Measurements from ENCODE around the gene ADAD2. TPM values are rescaled to one million over a fixed set of nuclear protein-coding genes. Genes with fewer than 3 reads are reported as not detected.

Gene ADAD2
- total RNA-seq, 3 donors from 2014 or later = 0.14 to 0.41 (median 0.26) TPM

DNA sequence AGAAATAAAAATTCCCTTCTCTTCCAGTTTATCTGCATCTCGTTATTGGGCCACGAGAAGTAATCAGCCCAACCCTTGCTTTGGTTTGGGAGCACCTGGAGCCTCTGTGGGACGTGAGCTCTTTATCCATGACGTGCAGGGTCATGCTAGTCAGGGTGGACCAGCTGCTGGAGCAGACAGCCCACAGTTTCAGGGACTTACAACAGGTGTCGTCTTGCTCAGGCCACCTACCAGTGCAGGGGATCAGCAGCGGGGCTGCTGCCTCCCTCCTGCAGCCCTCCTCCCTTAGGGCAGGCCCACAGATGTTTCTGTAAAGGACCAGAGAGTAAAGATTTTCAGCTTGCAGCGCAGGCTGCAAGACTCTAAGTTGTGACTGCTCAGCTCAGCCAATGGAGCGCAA lies 16.9 kb downstream of the ADAD2 start:
- no peak for ATAC-seq
- intact Hi-C loops (cut with DNase I, micrococcal nuclease) = no loop called here
- TF ChIP-seq, protein P1, sequence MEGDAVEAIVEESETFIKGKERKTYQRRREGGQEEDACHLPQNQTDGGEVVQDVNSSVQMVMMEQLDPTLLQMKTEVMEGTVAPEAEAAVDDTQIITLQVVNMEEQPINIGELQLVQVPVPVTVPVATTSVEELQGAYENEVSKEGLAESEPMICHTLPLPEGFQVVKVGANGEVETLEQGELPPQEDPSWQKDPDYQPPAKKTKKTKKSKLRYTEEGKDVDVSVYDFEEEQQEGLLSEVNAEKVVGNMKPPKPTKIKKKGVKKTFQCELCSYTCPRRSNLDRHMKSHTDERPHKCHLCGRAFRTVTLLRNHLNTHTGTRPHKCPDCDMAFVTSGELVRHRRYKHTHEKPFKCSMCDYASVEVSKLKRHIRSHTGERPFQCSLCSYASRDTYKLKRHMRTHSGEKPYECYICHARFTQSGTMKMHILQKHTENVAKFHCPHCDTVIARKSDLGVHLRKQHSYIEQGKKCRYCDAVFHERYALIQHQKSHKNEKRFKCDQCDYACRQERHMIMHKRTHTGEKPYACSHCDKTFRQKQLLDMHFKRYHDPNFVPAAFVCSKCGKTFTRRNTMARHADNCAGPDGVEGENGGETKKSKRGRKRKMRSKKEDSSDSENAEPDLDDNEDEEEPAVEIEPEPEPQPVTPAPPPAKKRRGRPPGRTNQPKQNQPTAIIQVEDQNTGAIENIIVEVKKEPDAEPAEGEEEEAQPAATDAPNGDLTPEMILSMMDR (IDR thresholded peaks at IDR 0.05) = no peak

DNA sequence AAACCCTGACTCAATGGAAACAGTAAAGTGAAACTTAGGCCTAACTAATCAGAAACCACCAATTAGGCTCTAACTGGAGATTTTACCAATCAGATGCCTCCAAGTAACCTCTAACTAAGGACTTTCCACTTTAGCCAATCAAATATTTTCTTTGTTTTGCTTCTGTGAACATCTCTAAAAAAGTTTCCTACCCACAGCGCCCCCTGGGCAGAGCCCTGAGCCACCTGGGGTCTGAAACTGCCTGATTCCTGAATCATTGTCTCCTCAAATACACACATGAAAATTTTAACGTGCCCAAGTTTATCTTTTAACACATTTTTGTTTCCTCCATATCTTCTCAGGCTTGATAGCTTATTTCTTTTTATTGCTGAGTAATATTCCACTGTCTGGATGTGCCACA lies 19.0 kb downstream of the ADAD2 start:
- intact Hi-C loops (cut with DNase I, micrococcal nuclease) = no loop called here
- TF ChIP-seq, protein P1 (IDR thresholded peaks at IDR 0.05) = no peak
- no peak for ATAC-seq
- no peak for DNase-seq
- no peaks in the 10 kb centered on the region for H3K4me1 ChIP-seq (ENCODE audit: low read depth)
- no peaks in the 10 kb centered on the region for H3K9me3 ChIP-seq
- H3K4me3 ChIP-seq = no peak overlapping the region
- no peaks in the 10 kb centered on the region for H3K36me3 ChIP-seq (ENCODE audit: low read depth)

More for the DNA sequence above, 16.9 kb downstream of the ADAD2 start:
- DNase-seq = no peak
- Histone ChIP-seq H3K4me3 (no peak overlapping the region), H3K36me3 (ENCODE audit: low read depth) (no peaks in the 10 kb centered on the region), H3K9me3 (no peaks in the 10 kb centered on the region), H3K4me1 (ENCODE audit: low read depth) (no peaks in the 10 kb centered on the region)

DNA sequence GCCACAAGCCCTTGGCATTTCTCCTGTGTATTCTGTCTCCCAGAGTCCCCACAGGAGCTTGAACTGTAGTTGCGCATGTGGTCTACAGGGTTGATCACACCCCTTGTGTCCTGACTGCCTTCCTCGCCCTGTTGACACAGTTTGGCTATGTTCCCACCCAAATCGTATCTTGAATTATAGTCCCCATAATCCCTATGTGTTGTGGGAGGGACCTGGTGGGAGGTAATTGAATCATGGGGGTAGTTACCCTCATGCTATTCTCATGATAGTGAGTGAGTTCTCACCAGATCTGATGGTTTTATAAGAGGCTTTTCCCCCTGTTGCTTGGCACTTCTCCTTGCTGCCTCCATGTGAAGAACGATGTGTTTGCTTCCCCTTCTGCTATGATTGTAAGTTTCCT lies 21.2 kb downstream of the ADAD2 start:
- intact Hi-C loops (cut with DNase I, micrococcal nuclease) = no loop called here
- Histone ChIP-seq H3K9me3 (no peaks in the 10 kb centered on the region), H3K4me3 (no peak overlapping the region), H3K36me3 (ENCODE audit: low read depth) (no peaks in the 10 kb centered on the region), H3K4me1 (ENCODE audit: low read depth) (no peaks in the 10 kb centered on the region)
- no peak for ATAC-seq
- DNase-seq = no peak
- TF ChIP-seq, protein P1 (IDR thresholded peaks at IDR 0.05) = no peak

DNA sequence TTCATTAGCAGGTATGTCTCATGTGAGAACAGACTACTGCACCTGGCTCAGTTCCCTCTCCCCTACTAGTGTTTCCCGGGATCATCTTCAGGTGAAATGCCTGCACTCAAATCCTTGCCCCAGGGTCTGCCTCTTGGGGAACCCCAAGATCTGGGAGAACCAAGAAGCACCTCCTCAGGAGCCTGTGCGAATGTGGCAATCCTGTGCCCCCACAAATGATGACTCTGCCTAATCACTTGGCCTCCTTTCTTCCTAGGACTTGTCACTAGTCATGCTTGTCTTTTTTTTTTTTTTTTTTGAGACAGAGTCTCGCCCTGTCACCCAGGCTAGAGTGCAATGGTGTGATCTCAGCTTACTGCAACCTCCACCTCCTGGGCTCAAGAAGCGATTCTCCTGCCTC lies 21.7 kb downstream of the ADAD2 start:
- intact Hi-C loops (cut with DNase I, micrococcal nuclease) = no loop called here
- no peak overlapping the region for H3K4me3 ChIP-seq
- ATAC-seq = no peak
- H3K36me3 ChIP-seq (ENCODE audit: low read depth) = no peaks in the 10 kb centered on the region
- TF ChIP-seq, protein P1 (IDR thresholded peaks at IDR 0.05) = no peak
- H3K9me3 ChIP-seq = no peaks in the 10 kb centered on the region
- no peak for DNase-seq
- H3K4me1 ChIP-seq (ENCODE audit: low read depth) = no peaks in the 10 kb centered on the region

DNA sequence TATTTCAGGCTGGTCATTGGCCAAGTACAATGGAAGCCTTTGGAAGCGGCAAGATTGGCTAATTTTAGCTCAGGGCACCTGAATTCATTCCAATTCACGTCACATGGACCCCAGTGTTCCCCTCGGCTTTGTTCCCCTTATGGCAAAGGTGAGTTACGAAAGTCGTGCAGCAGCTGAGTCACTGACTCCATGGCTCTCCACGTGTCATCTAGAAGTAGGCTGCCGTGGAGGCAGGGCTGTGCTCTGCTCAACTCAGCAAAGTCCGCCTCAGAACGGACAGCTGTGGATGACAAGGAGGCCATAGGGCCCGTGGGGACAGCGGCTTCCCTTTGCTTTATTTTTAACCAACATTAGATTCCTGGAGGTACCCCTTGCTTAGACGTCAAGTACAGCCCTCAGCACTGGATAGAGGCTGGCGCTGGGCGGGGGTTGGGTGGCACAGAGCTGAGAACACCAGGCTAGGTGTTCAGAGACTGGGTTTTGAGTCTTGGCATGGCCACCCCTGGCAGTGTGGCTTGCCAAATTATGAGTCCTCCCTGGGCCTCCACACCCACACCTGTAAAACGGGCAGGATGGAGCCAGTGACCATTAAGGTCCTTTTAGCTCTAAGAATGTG lies 23.6 kb downstream of the ADAD2 start:
- no peaks in the 10 kb centered on the region for H3K36me3 ChIP-seq (ENCODE audit: low read depth)
- intact Hi-C loops (cut with DNase I, micrococcal nuclease) = no loop called here
- no peak for ATAC-seq

More for the DNA sequence above, 23.6 kb downstream of the ADAD2 start:
- H3K4me3 ChIP-seq = no peak overlapping the region
- no peaks in the 10 kb centered on the region for H3K4me1 ChIP-seq (ENCODE audit: low read depth)
- no peaks in the 10 kb centered on the region for H3K9me3 ChIP-seq
- DNase-seq = no peak
- TF ChIP-seq, protein P1 (IDR thresholded peaks at IDR 0.05) = no peak

Measured in mucosa of descending colon (tissue), 3 donors.